NCI-H526 (cell line): ENCODE results near the gene PRKAR1B.
A peak's percentile ranks its signal among the peaks of the same experiment; 100 is the strongest.
"Not testable (repeated sequence)": the region's sequence is repeated elsewhere in the genome, so short reads cannot be mapped to it uniquely, and the experiment has no call there.

Experiments used
- DNase-seq, 2 experiments: peaks; one replicate each; lab custom pipeline; 2025; lab: John Stamatoyannopoulos, UW

PRKAR1B gene

DNA sequence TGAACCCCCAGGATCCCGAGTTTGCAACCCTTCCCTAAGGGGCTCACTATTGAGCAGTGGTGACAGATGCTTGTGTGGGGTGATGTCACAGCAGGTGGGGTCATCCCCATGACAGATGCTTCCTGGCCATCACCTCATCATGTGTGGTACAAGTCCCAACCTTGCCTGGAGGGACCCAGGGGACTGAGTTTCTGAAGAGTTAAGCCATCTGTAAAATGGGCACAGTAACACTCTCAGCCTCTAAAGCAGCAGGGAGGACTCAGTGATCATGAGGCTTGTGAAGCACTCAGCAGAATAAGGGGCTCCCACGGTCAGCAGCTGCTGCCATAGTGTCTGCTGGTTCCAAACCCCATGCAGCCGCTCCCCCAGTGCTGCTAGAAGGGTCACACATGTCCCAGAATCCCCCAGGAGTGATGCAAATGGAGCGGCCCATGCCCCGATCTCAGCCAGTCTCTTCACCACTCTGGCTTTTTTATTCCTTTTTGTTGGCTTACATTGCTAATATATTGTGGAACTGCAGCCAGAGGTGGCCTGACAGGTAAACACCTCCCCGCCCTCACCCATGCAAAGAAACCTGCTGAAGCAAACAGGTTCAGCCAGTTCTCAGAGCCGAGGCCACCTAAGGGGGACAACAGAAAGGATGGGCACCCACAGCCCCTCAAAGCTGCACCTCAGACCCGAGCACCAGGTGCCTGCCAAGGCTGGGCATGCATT lies 105.4 kb downstream of the PRKAR1B start:
- peak in 1 of 2 experiments; percentile 76 for DNase-seq

DNA sequence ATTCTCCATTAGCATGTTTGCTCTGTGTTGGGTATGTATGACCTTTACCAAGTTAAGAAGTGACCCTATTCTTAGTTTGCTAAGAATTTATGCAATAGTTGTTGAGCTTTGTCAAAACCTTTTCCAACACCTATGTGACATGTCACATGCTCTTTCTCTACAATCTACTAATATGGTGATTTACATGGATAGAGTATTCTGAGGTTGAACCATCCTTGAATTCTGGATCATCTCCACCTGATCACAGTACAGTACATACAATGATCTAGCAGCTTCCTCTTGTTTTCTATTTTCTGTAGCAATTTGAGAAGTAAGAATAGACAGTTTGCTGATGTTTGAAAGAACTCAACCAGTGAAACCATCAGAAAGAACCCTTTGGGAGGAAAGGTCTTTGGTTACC lies 106.2 kb downstream of the PRKAR1B start:
- DNase-seq, result no peak

DNA sequence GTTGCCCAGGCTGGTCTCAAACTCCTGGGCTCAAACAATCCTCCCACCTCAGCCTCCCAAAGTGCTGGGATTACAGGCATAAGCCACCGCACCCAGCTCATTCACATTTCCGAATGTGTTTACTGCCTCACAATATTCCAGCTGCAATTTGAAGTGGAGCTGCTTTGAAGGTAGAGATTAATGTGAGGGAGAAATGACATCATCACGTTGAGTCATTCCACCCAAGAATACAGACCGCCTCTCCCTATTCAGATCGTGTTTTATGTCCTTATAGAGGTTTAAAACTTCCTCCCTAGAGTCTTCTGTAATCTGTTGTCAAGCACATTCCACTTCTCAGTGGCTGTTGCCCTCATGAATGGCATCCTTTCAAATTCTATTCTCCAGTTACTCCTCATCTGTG lies 107.0 kb downstream of the PRKAR1B start:
- DNase-seq, result no peak

DNA sequence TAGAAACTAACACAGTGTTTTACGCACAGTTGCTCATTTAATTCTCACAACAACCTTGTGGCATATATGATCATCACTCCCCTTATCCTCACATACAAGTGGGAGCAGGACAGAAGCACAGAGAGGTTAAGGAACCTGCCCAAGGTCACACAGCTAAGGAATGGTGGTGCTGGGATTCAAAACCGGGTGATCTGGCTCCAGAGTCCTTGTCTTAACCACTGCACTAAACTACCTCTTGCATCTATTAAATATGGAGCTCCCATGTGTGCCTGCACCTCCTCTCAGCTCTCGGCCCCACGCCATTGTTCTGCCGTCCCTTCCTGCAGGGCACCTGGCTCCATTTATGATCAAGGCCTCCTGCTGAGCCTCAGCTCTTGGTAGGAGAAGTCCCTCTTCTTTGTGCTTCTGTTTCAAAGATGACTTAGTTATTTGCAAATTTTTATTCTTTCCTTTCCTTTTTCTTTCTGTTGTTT lies 107.7 kb downstream of the PRKAR1B start:
- DNase-seq, result no peak

DNA sequence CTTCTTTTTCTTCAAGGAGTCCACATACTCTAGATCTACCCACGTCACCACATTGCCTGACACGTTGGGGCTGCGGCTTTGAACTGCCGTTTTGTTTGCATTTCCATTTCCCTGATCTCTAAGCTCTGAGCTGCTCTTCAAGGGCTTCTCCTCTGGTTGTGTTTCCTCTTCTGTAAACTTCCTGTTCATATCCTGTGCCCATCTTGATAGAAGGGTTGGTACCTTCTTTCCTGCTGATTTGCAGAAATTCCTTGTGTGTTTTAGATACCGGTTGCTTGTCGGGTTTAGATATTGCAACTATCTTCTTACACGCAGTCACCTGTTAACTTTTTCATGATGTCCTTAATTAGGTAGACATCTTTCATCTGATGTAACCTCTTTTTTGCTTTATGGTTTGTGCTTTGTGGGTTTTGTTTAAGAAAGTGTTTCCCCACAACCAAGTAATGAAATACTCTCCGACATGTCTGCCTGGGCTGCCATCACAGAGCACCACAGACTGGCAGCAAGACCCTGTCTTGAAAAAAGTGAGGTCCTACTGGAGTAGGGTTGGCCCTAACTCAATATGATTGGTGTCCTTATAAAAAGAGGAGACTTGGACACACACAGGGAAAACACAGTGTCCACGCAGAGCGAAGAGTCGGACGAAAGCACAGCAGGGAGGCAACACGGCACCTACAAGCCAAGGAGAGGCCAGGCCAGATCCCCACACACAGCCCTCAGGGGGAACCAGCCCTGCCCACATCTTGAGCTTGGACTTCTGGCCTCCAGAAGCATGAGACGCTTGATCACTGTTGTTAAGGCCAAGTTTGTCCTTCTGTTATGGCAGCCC lies 108.3 kb downstream of the PRKAR1B start:
- DNase-seq, result no peak

DNA sequence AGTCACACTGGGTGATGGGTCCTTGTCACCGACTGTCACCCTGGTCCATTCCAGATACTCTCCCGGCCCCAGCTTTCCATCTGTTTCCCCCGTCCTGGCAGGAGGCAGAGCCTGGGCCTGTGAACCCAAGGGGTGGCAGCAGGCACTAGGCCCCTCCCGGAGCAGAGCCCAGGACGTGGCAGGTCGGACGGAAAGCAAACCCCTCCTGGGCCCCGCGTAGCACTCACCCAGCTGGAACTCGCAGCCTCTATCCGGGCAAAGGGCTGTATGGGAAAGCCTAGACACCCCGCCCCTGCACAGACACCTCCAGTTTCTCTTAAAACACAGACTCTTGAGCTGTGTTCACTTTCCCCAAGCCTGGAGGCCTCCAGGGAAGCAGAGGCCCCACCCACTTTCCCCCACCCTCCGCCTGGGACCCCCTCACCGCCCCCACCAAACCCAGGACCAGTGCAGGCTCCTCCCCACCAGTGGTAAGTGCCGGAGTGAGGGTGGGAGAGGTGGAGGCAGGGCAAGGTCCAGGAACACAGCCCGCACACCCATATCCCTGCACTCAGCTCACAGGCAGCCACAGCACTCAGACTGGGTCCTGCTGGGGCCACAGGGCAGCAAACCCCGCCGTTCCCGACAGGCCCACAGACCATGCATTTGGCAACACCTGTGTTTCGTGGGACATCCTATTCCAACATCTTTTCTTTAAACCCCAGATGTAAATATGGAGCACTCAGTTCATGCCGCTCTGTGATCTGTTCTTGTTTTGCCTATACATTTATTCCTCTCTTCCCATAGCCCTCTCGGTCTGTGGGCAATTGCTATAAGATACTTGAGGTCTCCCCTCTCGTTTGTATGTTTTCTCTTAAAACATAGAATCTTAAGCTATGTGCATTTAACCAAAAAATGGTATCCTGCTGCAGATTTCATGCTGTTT lies 109.2 kb downstream of the PRKAR1B start:
- DNase-seq, result no peak

DNA sequence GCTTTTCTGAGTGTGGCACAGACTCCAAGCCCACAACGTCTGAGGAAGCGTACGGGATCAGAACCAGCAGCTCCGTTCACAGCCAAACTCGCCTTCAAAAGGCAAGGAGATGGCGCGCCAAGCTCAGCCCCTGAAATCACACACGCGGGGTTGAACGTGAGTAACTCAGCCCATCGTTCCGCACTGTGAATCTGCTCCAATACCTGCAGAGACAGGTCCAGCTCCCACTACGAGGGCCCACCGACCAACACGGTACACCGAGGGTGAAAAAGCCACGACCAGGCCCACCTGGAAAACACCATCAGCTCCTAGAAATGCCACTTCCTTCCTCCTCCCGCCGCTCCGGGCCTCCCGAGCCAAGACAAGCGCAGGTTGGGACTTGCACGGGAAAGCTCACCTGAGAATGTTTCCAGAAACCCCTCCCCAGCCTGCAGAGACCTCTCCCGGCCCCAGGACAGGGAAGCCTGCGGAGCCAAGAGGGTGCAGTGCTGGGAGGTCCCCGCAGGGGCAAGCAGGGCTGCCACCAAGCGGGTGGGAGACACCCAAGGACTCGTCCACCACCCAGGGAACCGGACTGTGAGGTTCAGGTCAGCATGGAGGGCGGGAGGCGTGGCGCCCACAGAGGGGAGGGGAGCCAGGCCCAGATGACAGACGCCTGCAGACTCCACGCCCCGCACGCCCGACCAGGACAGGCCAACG lies 113.5 kb downstream of the PRKAR1B start:
- DNase-seq, result no peak

DNA sequence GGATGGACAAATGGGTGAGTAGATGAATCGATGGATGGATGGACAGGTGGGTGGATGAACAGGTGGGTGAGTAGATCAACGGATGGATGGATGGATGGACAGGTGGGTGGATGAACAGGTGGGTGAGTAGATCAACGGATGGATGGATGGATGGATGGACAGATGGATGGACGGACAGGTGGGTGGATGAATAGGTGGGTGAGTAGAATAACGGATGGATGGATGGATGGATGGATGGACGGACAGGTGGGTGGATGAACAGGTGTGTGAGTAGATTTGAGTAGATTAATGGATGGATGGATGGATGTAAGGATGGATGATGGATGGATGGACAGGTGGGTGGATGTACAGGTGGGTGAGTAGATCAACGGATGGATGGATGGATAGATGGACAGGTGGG lies 115.2 kb downstream of the PRKAR1B start:
- not testable (repeated sequence) for DNase-seq

DNA sequence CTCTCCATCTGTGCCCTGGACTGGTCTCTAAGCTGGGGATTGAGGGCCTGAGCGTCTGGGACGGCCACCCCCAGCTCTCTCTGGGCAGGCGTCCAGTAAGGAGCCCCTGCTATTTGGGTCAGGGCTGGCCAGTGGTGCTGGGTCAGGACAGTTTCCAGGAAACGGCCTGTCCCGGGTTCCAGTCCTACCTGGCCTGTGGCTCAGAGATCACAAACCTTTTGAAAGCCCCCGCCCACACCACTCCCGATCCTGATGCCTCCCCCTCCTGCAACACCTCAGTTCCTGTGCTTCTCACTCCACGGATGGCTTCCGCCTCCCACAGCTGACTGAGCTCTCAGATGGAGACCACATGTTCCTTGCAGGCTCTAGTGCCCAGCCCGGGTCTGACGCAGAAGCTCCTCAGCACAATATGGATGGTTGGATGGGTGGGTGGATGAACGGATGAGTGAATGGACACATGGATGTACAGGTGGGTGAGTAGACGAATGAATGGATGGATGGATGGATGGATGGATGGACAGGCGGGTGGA lies 115.7 kb downstream of the PRKAR1B start:
- DNase-seq, result no peak

DNA sequence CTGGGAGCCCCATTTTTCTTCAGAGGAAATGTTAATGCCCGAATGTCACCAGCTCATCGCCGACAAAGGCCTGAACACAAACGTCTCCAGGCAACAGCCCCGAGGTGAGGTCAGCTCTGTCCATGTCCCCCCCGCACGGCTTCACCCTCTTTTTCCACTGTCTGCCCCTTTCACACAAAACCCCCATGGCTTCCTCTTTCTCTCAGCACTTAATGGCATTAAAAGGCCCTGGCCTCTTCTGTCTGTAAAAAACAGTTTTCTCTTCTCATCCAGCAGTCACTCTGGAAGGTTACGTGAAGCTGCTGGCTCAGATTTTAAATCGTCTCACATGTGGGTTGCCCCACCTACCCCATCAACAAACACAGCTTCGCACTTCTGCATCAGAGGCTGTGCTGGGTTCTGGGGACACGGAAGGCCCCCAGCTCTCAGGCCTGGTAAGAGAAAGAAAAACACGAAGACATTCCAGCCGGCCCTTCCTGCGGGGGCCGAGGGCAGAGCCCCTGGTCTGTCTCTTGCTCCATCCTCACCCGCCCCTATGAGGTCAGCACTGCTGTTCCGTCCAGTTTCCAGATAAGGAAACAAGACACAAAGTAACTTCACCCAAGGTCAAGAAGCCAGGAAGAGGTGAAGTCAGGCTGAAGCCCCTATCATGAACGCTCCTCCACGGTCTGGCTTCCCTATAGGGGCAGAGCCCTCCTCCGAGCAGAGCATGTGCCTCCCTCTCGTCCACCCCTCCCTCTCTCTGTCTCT lies 116.4 kb downstream of the PRKAR1B start:
- DNase-seq, result no peak

DNA sequence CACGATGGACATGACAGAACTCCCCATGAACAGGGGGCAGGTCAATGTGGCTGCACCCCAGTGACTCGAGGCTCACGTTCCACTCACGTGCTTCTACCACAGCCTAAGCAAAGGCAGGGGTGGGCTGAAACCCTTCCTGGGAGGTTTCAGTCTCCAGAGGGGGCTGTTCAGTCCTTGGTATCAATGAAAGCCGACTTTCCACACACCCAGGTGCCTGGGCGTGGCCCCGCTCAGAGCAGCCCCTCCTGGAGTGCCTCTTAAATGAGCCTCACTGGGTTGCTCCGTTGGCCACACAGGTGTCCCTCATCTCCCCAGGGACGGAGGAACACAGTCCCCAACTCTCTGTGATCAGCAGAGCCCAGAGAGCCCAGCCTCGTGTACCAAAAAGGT lies 116.9 kb downstream of the PRKAR1B start:
- DNase-seq, result no peak

DNA sequence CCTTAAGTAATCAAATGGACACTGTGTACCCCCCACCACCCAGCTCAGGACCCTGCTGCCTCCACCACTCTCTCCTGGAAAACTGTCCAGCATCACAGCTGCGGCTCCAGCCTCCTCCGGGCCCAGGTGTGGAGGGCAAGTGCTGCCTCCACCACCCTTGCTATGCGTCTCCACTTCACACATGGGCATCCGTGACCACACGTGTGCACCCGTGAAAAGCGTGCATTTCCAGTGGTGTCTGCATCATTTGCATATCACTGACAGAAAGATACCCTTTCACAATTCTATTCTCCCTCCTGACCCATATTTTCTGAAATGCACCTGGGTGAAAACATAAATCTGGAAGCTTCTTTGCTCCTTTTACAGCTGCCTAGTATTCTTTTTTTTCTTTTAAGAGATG lies 117.7 kb downstream of the PRKAR1B start:
- no peak for DNase-seq

DNA sequence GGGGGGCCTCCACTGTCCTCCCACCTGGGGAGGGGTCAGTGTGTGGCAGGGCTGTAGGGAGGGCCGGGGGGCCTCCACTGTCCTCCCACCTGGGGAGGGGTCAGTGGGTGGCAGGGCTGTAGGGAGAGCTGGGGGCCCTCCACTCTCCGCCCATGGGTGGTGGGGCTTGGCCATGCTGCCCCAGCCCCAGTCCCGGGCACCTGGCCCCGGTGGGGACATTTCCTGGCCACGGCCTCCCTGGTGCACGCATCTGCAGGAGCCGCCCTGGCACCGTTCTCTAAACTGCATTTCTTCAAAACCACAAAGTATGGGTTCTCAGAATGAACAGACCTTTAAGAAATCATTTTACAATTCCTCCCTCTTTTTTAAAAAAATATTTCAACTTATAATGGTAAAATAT lies 118.1 kb downstream of the PRKAR1B start:
- no peak for DNase-seq

DNA sequence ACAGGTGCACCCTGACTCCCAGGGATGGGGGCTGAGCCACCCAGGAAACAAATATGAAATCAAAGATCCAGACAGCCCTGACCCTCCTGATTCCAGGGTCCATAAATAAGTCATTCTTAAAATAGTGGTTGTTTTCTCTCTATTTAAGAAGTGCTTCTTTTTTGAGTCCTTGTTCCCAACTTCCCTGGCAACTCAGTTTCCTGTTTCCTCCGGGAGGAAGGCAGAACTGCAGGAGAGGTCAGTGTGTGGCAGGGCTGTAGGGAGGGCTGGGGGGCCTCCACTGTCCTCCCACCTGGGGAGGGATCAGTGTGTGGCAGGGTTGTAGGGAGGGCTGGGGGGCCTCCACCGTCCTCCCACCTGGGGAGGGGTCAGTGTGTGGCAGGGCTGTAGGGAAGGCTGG lies 118.7 kb downstream of the PRKAR1B start:
- no peak for DNase-seq

DNA sequence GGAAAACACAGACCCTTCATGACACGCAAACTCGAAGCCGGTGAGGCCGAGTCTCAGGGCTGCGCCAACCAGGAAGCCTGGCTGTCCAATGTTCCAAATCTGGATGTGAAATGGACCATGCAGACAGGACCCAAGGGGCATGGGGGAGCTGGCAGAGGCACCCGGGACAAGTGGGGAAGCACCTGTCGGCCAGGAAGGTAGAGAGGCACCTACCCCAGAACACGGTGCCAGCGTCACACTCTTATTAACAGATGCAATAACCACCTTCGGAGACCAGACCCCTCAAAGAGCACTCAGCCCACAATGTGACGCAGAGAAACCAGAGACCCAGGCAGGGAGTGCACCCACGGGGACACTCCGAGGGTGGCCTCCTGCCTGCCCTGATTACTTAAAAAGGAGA lies 119.1 kb downstream of the PRKAR1B start:
- no peak for DNase-seq

DNA sequence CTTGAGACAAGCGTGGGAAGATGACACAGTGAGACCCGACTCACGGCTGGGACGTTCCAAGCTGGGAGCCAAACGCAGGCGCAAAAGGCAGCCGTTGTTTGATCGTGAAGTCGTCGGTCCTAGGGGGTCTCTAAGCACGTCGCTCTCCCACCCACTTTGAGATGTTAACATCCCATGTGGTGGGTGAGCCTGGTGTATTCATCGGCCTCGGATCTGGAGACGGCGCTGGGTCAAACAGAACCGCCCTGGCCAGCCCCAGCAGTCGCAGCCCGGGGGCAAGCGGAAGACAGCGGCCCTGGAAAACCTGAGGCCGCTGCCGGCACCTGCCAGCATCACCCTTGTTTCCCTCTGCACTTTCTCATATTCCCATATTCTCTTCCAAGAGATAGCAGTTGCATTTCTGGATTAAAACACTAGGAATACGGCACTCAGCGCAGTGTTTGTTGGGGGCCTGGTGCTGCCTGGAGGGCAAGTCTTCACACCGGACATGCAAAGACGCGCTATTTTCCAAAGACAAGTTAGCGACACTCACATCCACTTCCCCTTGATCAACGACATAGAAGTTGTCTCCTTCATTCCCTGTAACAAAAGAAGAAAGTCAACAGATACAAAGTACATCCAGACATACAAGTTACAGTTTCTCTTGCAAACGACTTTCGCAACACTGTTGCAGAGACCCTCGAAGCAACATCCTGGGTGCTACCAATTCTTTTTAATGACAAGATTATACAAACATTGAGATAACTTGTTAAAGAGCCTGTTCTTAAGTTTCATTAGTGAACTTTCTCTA lies 121.2 kb downstream of the PRKAR1B start:
- DNase-seq, result no peak

DNA sequence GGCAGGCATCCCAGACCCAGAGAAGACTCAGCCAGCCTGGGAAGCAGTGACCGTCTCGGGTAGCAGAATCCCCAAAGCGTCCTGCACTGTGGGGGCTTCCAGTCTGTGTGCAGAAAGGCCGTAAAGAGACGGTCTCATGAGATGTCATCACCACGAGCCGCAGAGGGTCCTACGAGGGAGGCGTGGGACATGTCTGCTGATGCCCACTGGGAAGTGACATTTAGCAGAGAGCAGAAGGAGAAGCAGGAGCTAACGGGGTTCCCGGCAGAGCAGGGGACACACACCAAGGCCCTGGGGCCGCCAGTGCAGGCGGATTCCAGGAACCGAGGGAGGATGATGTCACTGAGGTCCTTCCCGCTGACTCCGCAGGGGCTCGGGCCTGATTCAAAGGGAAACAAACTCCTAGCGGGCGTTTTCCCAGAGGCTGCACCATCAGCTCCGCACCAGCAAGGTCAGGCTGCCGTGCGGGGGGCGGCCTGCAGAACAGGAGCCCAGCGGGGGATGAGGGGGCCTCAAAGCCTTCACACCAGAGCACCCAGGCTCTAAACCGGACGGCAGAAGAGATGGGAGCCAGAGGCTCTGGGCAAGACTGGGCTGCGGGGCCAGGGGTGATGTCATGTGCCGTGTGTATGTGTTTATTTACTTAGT lies 122.1 kb downstream of the PRKAR1B start:
- no peak for DNase-seq

DNA sequence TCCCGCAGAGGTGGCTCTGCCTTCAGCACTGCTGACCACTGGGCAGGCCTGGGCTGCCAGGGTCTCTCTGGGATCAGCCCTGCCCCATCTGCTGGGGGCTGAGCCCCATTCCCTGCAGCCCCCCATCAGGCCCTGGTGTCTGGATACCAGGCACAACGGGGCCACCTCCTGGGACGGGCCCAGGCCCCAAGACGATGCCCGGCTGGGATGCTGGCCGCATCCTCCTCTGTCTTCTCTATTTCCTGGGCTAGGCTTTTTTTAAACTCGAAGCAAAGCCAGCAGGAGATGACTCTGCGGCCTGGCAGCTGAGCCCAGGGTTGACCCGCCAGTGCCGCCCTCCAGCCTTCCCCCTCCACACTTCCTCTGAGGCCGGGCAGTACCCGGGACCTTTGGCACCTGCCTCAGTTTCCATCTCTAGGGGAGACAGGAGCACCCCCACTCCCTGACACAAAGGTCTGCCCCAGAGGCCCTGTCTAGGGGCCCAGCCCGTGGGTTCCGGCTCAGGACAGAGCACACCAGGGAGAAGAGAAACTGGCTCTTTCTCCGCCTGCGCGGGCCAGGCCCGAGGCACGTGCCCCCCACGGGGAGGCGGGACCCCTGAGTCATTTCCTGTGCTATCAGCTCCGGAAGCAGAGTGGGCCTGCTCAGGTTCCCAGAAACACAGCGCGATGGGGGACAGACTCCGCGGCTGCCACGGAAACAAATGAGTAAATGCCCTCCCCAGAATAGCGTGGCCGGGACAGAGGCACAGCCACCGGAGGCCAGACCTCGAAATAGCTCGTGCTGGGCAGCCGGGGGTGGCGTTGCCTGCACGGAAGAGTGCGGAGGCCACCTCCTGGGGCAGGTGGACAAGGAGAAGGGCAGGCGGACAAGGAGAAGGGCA lies 122.8 kb downstream of the PRKAR1B start:
- DNase-seq, result no peak
